Measurements from ENCODE around the gene VANGL1. TPM values are rescaled to one million over a fixed set of nuclear protein-coding genes. Genes with fewer than 3 reads are reported as not detected.

The VANGL1 gene
- total RNA-seq, 1 donor from 2014 or later: 19.2 TPM

- DNase-seq (ENCODE audit: low spot score): no peak
Observed at GRCh38 chr1:115744646-115745275, 103.0 kb downstream of the VANGL1 start.

DNA sequence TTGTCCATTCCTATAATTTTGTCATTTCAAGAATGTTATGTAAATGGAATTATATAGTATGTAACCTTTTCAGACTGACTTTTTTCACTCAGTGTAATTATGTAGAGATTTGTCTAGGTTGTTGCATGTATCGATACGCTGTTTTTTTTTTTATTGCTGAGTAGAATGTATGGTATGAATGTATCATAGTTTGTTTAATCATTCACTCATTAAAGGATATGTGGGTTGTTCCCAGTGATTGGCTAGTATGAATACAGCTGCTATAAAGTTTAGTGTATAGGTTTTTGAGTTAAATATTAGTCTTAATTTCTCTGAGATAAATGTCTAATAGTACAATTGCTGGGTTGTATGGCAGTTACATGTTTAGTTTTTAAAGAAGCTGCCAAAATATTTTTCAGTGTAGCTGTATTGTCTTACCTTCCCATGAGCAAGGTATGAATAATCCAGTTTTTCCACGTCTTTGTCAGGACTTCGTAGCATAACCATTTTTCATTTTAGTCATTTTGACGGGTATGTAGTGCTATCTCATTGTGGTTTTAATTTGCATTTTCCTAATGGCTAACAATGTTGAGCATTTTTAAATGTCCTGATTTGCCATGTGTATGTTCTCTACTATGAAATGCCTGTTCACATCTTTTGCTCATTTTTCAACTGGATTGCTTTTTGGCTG lies 104.4 kb downstream of the VANGL1 start:
- DNase-seq (ENCODE audit: low spot score): no peak

Other genes starting within 250 kb of the VANGL1 start
- gene CASQ2, start 126.7 kb downstream of the VANGL1 start, total RNA-seq: 18.7 TPM
- 0.31 TPM for gene NHLH2, start 199.2 kb downstream of the VANGL1 start, total RNA-seq